GM21717 (cell line): ENCODE results near the gene UPK1A.
A peak's percentile ranks its signal among the peaks of the same experiment; 100 is the strongest.
"Not testable (repeated sequence)": the region's sequence is repeated elsewhere in the genome, so short reads cannot be mapped to it uniquely, and the experiment has no call there.

Source experiments
- ATAC-seq: cut with Tn5 transposase; IDR thresholded peaks from one replicate; pipeline ENCODE4 v1.9.1; 2021; ENCODE audit warnings: mild to moderate bottlenecking, moderate library complexity; ENCODE audit not compliant: unreplicated experiment

The UPK1A gene

GRCh38 chr19:35644206-35644986 lies 21.9 kb upstream of the UPK1A start:
- ATAC-seq: peak; percentile 50

GRCh38 chr19:35644987-35645679 lies 21.2 kb upstream of the UPK1A start:
- ATAC-seq: no peak

- ATAC-seq: no peak
Measured at GRCh38 chr19:35645680-35646511, 20.4 kb upstream of the UPK1A start.

GRCh38 chr19:35648017-35648961 lies 18.0 kb upstream of the UPK1A start, which contains the start of gene COX6B1:
TSS of gene COX6B1 (plus strand) at chr19:35648323. CDS start at chr19:35651244, 2,921 bp downstream.
- peak; percentile 48 for ATAC-seq

- ATAC-seq: no peak
Measured at GRCh38 chr19:35650581-35650980, 15.7 kb upstream of the UPK1A start.

- not testable (repeated sequence) for ATAC-seq
Measured at GRCh38 chr19:35654828-35655227, 11.5 kb upstream of the UPK1A start.

- no peak for ATAC-seq
Measured at GRCh38 chr19:35655600-35655999, 10.7 kb upstream of the UPK1A start.

- no peak for ATAC-seq
Measured at GRCh38 chr19:35656700-35657099, 9.6 kb upstream of the UPK1A start.

- no peak for ATAC-seq
Measured at GRCh38 chr19:35657904-35658700, 8.2 kb upstream of the UPK1A start.

- ATAC-seq: no peak
Measured at GRCh38 chr19:35661995-35662340, 4.3 kb upstream of the UPK1A start.

- no peak for ATAC-seq
Measured at GRCh38 chr19:35663981-35664380, 2.3 kb upstream of the UPK1A start.

GRCh38 chr19:35665157-35665556 lies 1.2 kb upstream of the UPK1A start:
- no peak for ATAC-seq

- ATAC-seq: no peak
Measured at GRCh38 chr19:35665604-35666003, 713 bp upstream of the UPK1A start.

GRCh38 chr19:35669566-35669965 lies 3.2 kb downstream of the UPK1A start:
- ATAC-seq: no peak

- ATAC-seq: no peak
Measured at GRCh38 chr19:35669974-35670373, 3.7 kb downstream of the UPK1A start.

GRCh38 chr19:35670686-35671085 lies 4.4 kb downstream of the UPK1A start:
- no peak for ATAC-seq

GRCh38 chr19:35671818-35672217 lies 5.5 kb downstream of the UPK1A start:
- ATAC-seq: no peak

GRCh38 chr19:35673121-35673804 lies 6.9 kb downstream of the UPK1A start:
- no peak for ATAC-seq

- no peak for ATAC-seq
Measured at GRCh38 chr19:35675589-35676140, 9.3 kb downstream of the UPK1A start.
